Activated CD8-positive, alpha-beta memory T cell treated with anti-CD3 and anti-CD28 coated beads for 36 hours (primary cell): ENCODE data around the gene B9D2. TPM values are rescaled to one million over a fixed set of nuclear protein-coding genes. Genes with fewer than 3 reads are reported as not detected.

Source experiments
- CTCF ChIA-PET: fragments of 350-600 bp; sonication (Branson Sonifier 250); formaldehyde crosslinking; loops from one replicate; lab custom pipeline; 2021; ENCODE audit warnings: antibody characterized with exemption; lab: Charles Lee
- POLR2A ChIA-PET: fragments of 350-600 bp; sonication (Branson Sonifier 250); formaldehyde crosslinking; loops from one replicate; lab custom pipeline; 2021; ENCODE audit warnings: antibody characterized with exemption; lab: Charles Lee
- total RNA-seq, 2 experiments: library from RNA; stranded (reverse); gene quantifications; one replicate each; pipeline ENCODE4 v1.2.3, GENCODE V29; 2021

Gene B9D2
- total RNA-seq = 1 to 10 TPM; 5.5 to 5.6 TPM

GRCh38 chr19:41363753-41364523, at the start of gene B9D2:
B9D2 (minus strand) TSS chr19:41364149; CDS start chr19:41363519, 630 bp downstream.
- ChIA-PET POLR2A (interaction anchor here (0.5 to 2.4 kb wide), 9 partner anchors 9 to 544 kb away, joined by 3 to 31 read pairs (median 4); partner anchors contain the start of gene TGFB1), CTCF (interaction anchor here (0.6 to 4.0 kb wide), 3 partner anchors 9 to 197 kb away, joined by 4 to 20 read pairs (median 5); no protein-coding TSS in a partner anchor)

GRCh38 chr19:41412953-41413352, 49.0 kb upstream of the B9D2 start:
- POLR2A ChIA-PET = no interaction called here
- CTCF ChIA-PET = interaction anchor here (0.6 kb wide), 1 partner anchor 209 kb away, joined by 5 read pairs; no protein-coding TSS in a partner anchor

- POLR2A ChIA-PET = no interaction called here
- CTCF ChIA-PET = interaction anchor here (0.6 kb wide), 1 partner anchor 33 kb away, joined by 3 read pairs; no protein-coding TSS in a partner anchor
Observed at GRCh38 chr19:41411968-41412265, 48.0 kb upstream of the B9D2 start.

GRCh38 chr19:41411100-41411967, 47.4 kb upstream of the B9D2 start:
- ChIA-PET POLR2A (interaction anchor here (0.6 kb wide), 1 partner anchor 991 kb away, joined by 3 read pairs; no protein-coding TSS in a partner anchor), CTCF (interaction anchor here (0.6 kb wide), 1 partner anchor 32 kb away, joined by 3 read pairs; no protein-coding TSS in a partner anchor)

- ChIA-PET CTCF (no interaction called here), POLR2A (no interaction called here)
Observed at GRCh38 chr19:41410336-41411054, 46.5 kb upstream of the B9D2 start.

GRCh38 chr19:41409288-41409687, 45.3 kb upstream of the B9D2 start:
- ChIA-PET POLR2A (interaction anchor here (0.6 kb wide), 1 partner anchor 47 kb away, joined by 13 read pairs; no protein-coding TSS in a partner anchor), CTCF (interaction anchor here (0.5 to 1.2 kb wide), 2 partner anchors 162 to 295 kb away, joined by 3 to 4 read pairs; partner anchors contain the start of gene CYP2F1)

GRCh38 chr19:41408846-41409245, 44.9 kb upstream of the B9D2 start:
- CTCF ChIA-PET = interaction anchor here (1.0 to 1.2 kb wide), 2 partner anchors 162 to 274 kb away, joined by 3 to 4 read pairs; no protein-coding TSS in a partner anchor
- POLR2A ChIA-PET = interaction anchor here (0.6 kb wide), 1 partner anchor 47 kb away, joined by 13 read pairs; no protein-coding TSS in a partner anchor

GRCh38 chr19:41408256-41408655, 44.3 kb upstream of the B9D2 start:
- POLR2A ChIA-PET = interaction anchor here (0.6 kb wide), 1 partner anchor 44 kb away, joined by 5 read pairs; the partner anchor contains the start of gene B9D2

GRCh38 chr19:41407271-41407670, 43.3 kb upstream of the B9D2 start:
- ChIA-PET POLR2A (no interaction called here), CTCF (no interaction called here)

More at GRCh38 chr19:41408256-41408655, 44.3 kb upstream of the B9D2 start:
- CTCF ChIA-PET = interaction anchor here (0.7 to 1.0 kb wide), 5 partner anchors 13 to 931 kb away, joined by 3 to 4 read pairs (median 3); no protein-coding TSS in a partner anchor

GRCh38 chr19:41405776-41406175, 41.8 kb upstream of the B9D2 start:
- ChIA-PET CTCF (no interaction called here), POLR2A (no interaction called here)

GRCh38 chr19:41403181-41403970, 39.4 kb upstream of the B9D2 start:
- ChIA-PET POLR2A (no interaction called here), CTCF (interaction anchor here (1.2 kb wide), 1 partner anchor 160 kb away, joined by 4 read pairs; no protein-coding TSS in a partner anchor)

GRCh38 chr19:41402010-41402409, 38.1 kb upstream of the B9D2 start:
- ChIA-PET POLR2A (no interaction called here), CTCF (interaction anchor here (1.0 kb wide), 1 partner anchor 38 kb away, joined by 3 read pairs; the partner anchor contains the start of gene DMAC2)

GRCh38 chr19:41401483-41401882, 37.5 kb upstream of the B9D2 start:
- ChIA-PET POLR2A (no interaction called here), CTCF (no interaction called here)

- ChIA-PET CTCF (no interaction called here), POLR2A (no interaction called here)
Observed at GRCh38 chr19:41399525-41399924, 35.6 kb upstream of the B9D2 start.

- ChIA-PET CTCF (no interaction called here), POLR2A (no interaction called here)
Observed at GRCh38 chr19:41399091-41399490, 35.1 kb upstream of the B9D2 start.

- ChIA-PET CTCF (no interaction called here), POLR2A (no interaction called here)
Observed at GRCh38 chr19:41398598-41398997, 34.6 kb upstream of the B9D2 start.

- ChIA-PET CTCF (no interaction called here), POLR2A (no interaction called here)
Observed at GRCh38 chr19:41398050-41398418, 34.1 kb upstream of the B9D2 start.
